Spleen (tissue), 7 donors: Measurements from ENCODE around the gene PSMB5.

Experiments used
- POLR2AphosphoS5 ChIP-seq, 3 donors: sonication (generic); formaldehyde crosslinking; IDR thresholded peaks; one replicate each; pipeline ENCODE4 v1.5.1; 2017; ENCODE audit warnings: antibody characterized with exemption in 3 of 3
- TF ChIP-seq, protein P1 (sequence below), 11 experiments: fragments of 200-600 bp in 7 of 11; fragments of 450-650 bp in 4 of 11; sonication (generic) in 4 of 11; IDR thresholded peaks in 8 of 11; conservative IDR thresholded peaks in 3 of 11; 1 replicate in 7 of 11; 2 replicates in 4 of 11; pipeline versions ENCODE4 v1.4.0 to v1.8.0; 2016 to 2021; ENCODE audit warnings: antibody characterized with exemption in 11 of 11, inconsistent platforms in 4 of 11, mild to moderate bottlenecking in 1 of 11
- donor health status: DM: no; HTN: no; CAD: no; lungs with moderate emphysema.
- donor health status: DM: no; HTN: no; CAD: no.
- donor health status: DM: no; HTN: no; CAD: no.

DNA sequence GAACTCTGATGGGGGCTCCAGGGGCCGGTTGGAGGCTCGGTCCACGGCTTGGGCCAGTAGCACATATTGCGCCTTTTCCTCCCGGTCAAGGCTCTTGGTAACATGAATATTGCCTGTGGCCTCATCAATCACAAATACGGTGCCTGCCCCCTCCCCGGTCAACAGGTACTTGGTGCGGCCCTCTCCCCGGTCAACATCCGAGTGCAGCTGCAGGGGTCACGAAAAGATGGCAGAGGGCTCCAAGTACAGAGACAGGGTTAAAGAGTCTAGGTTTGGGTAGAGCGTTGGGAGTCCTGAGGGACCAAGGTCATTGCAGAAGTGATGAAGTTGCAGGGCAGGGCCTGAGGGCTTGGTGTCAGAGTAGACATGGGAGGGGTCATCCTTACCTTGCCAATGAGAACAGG, 20.4 kb upstream of the PSMB5 start:
- no peak for TF ChIP-seq POLR2AphosphoS5 (IDR thresholded peaks at IDR 0.05)
- TF ChIP-seq, protein P1, sequence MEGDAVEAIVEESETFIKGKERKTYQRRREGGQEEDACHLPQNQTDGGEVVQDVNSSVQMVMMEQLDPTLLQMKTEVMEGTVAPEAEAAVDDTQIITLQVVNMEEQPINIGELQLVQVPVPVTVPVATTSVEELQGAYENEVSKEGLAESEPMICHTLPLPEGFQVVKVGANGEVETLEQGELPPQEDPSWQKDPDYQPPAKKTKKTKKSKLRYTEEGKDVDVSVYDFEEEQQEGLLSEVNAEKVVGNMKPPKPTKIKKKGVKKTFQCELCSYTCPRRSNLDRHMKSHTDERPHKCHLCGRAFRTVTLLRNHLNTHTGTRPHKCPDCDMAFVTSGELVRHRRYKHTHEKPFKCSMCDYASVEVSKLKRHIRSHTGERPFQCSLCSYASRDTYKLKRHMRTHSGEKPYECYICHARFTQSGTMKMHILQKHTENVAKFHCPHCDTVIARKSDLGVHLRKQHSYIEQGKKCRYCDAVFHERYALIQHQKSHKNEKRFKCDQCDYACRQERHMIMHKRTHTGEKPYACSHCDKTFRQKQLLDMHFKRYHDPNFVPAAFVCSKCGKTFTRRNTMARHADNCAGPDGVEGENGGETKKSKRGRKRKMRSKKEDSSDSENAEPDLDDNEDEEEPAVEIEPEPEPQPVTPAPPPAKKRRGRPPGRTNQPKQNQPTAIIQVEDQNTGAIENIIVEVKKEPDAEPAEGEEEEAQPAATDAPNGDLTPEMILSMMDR (IDR thresholded peaks at IDR 0.05 in 8 of 11, conservative IDR thresholded peaks at IDR 0.05 in 3 of 11): peak in 1 of 11 experiments; percentile 2
